Peyer's patch (tissue), 4 donors: Measurements from ENCODE around the gene TBL3.

ENCODE experiments used
- CTCF ChIP-seq, 6 experiments: fragments of 450-650 bp in 4 of 6; fragments of 200-600 bp in 2 of 6; sonication (generic) in 1 of 6; IDR thresholded peaks; one replicate each; pipeline ENCODE4 v1.5.1; 2017 to 2019; ENCODE audit warnings: antibody characterized with exemption in 6 of 6, mild to moderate bottlenecking in 3 of 6, moderate library complexity in 1 of 6
- POLR2A ChIP-seq, 2 donors: fragments of 450-650 bp; IDR thresholded peaks; one replicate each; pipeline ENCODE4 v1.5.1; 2017; ENCODE audit warnings: antibody characterized with exemption in 2 of 2, mild to moderate bottlenecking in 2 of 2, moderate library complexity in 2 of 2

DNA sequence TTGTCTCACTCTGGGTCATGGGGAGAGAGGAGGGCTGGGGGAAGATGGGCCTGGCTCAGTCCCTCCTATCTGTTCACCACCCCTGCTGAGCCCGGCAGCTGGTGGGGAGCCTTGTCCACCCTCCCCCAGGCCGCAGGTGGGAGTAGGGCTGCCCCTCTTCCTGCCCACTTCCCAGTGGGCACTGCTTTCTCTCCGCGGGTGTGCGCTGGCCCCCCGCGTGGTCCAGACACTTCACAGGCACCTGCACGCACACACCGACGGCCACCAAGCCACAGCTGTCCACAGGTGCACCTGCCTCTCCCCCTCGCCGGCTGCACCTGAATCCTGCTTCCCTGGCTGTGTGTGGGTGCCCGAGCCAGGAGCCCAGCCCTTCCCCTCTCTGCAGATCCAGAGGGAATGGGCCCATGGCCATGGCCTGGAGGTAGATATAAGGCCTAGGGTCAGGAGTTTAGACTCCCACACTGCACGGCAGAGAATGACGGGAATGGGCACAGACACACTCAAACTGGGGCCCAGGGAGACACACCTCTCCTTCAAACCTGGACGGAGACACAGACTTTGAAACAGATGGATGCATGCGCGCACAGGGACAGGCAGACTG lies 56.9 kb downstream of the TBL3 start:
- no peak for TF ChIP-seq CTCF (IDR thresholded peaks at IDR 0.05)
- no peak for TF ChIP-seq POLR2A (IDR thresholded peaks at IDR 0.05)
